Osteocyte (in vitro differentiated cells): ENCODE results near the gene ALG9. TPM values are rescaled to one million over a fixed set of nuclear protein-coding genes. Genes with fewer than 3 reads are reported as not detected.
"Not testable (repeated sequence)": the region's sequence is repeated elsewhere in the genome, so short reads cannot be mapped to it uniquely, and the experiment has no call there.

Source experiments
- DNase-seq: peaks from one replicate; pipeline ENCODE4 v3.0.0; 2021; ENCODE audit warnings: mixed read lengths; ENCODE audit not compliant: unreplicated experiment; ENCODE audit errors: extremely low spot score
- H3K27ac Mint-ChIP-seq: one replicate; pipeline ENCODE4 v1.8.0; 2021; ENCODE audit warnings: mild to moderate bottlenecking, mixed read lengths; ENCODE audit not compliant: unreplicated experiment
- H3K27me3 Mint-ChIP-seq: one replicate; pipeline ENCODE4 v1.8.0; 2021; ENCODE audit warnings: mixed read lengths; ENCODE audit not compliant: unreplicated experiment
- H3K36me3 Mint-ChIP-seq: one replicate; pipeline ENCODE4 v1.8.0; 2021; ENCODE audit warnings: mixed read lengths; ENCODE audit not compliant: unreplicated experiment
- H3K4me1 Mint-ChIP-seq: one replicate; pipeline ENCODE4 v1.8.0; 2021; ENCODE audit warnings: mixed read lengths; ENCODE audit not compliant: unreplicated experiment
- H3K4me3 Mint-ChIP-seq: one replicate; pipeline ENCODE4 v1.8.0; 2021; ENCODE audit warnings: mild to moderate bottlenecking, moderate library complexity, mixed read lengths; ENCODE audit not compliant: unreplicated experiment
- H3K9me3 Mint-ChIP-seq: one replicate; pipeline ENCODE4 v1.8.0; 2021; ENCODE audit warnings: mixed read lengths; ENCODE audit not compliant: unreplicated experiment
- total RNA-seq: library from RNA; stranded (reverse); gene quantifications from 2 replicates; pipeline ENCODE4 v1.2.1, GENCODE V29; 2021
- TF ChIP-seq, protein P1 (sequence below): fragments of 200-600 bp; sonication (generic); IDR thresholded peaks from 2 replicates; pipeline ENCODE4 v1.5.0; 2021; ENCODE audit warnings: antibody characterized with exemption, mild to moderate bottlenecking, moderate library complexity

The ALG9 gene
- total RNA-seq, 1 donor from 2014 or later, result 41.7 TPM

DNA sequence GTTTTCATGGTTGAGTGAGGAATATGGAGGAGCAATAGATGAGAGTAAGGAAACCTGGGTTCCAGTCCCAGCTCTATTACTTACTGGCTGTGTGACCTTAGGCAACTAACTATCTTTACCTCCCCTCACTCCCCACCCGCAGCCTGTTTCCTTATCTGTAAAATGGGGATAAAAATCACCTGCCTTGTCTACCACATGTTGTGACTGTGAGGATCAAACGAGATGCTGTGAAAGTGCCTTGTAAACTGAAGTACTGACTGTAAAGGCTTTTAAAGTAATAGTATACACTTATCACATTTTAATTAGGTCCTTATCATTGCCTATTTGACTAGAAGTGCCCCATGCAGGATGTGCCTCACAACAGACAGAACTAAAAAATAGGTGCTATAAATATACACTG, 86.3 kb downstream of the ALG9 start:
- DNase-seq, result no peak
- TF ChIP-seq, protein P1, sequence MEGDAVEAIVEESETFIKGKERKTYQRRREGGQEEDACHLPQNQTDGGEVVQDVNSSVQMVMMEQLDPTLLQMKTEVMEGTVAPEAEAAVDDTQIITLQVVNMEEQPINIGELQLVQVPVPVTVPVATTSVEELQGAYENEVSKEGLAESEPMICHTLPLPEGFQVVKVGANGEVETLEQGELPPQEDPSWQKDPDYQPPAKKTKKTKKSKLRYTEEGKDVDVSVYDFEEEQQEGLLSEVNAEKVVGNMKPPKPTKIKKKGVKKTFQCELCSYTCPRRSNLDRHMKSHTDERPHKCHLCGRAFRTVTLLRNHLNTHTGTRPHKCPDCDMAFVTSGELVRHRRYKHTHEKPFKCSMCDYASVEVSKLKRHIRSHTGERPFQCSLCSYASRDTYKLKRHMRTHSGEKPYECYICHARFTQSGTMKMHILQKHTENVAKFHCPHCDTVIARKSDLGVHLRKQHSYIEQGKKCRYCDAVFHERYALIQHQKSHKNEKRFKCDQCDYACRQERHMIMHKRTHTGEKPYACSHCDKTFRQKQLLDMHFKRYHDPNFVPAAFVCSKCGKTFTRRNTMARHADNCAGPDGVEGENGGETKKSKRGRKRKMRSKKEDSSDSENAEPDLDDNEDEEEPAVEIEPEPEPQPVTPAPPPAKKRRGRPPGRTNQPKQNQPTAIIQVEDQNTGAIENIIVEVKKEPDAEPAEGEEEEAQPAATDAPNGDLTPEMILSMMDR, result no peak
- Mint-ChIP-seq H3K9me3 (no peaks in the 10 kb centered on the region), H3K4me3 (no peak overlapping the region), H3K27ac (no peak overlapping the region), H3K4me1 (peaks cover 1% of the 10 kb centered on the region), H3K36me3 (peaks cover 14% of the 10 kb centered on the region), H3K27me3 (no peaks in the 10 kb centered on the region)

- not testable (repeated sequence) for H3K4me3 Mint-ChIP-seq, H3K9me3 Mint-ChIP-seq, H3K27ac Mint-ChIP-seq, H3K27me3 Mint-ChIP-seq, H3K4me1 Mint-ChIP-seq, DNase-seq
- H3K36me3 Mint-ChIP-seq, result peaks cover 14% of the 10 kb centered on the region
Observed at GRCh38 chr11:111784311-111784710, 87.1 kb downstream of the ALG9 start.

DNA sequence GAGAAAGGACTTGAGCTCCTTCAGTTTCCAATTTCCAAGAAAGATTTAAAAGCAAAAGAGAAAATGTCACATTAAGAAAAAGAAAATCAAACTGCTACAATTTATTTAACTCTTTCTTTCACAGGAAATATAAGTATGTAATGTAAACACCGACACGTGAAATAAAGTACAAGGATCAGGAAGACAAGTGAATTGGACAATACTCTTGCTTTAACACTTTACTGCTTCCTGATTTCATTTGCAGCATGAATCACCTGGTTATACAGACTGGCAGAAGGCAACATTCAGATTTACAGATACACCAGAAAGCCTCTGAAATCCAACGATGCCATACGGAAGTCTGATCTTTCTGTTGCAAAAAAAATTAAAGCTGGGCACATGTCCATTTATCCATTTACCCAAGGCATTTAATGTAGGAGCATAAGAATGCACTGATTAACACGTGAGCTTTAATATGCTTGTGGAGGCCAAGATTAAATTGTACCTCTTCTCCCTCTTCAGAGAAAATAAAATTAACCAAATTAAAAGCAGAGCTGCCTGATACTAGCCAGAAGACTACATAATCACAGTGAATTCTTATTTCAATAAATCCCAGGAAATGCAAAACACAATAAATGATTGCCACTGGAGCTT, 89.2 kb downstream of the ALG9 start:
- Mint-ChIP-seq H3K36me3 (peaks cover 14% of the 10 kb centered on the region), H3K27me3 (no peaks in the 10 kb centered on the region), H3K4me3 (no peak overlapping the region), H3K27ac (no peak overlapping the region), H3K9me3 (no peaks in the 10 kb centered on the region), H3K4me1 (peaks cover 3% of the 10 kb centered on the region)
- TF ChIP-seq, protein P1, result no peak
- no peak for DNase-seq

DNA sequence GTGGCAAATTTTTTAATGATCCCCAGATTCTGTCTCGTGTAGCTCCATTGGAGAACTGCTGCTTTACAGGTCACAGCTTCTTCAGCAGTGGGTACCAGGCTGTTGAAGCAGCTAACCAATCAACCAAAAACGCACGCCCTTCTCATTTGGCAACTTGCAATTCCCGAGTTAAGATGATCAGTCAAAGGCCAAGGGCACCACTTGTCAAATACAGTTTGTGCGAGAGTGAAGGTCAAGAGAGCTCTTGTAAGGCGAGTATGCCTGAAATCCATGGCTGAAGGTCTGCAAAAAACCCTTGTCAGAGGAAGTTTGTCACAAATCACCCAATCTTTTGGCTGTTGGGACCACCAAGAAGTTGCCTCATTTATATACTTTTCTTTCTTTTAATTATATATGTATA, 92.3 kb downstream of the ALG9 start:
- TF ChIP-seq, protein P1, result no peak
- Mint-ChIP-seq H3K4me1 (peaks cover 21% of the 10 kb centered on the region), H3K27ac (no peak overlapping the region), H3K9me3 (no peaks in the 10 kb centered on the region), H3K27me3 (no peaks in the 10 kb centered on the region), H3K4me3 (no peak overlapping the region), H3K36me3 (no peaks in the 10 kb centered on the region)
- DNase-seq, result no peak

- H3K9me3 Mint-ChIP-seq, result no peaks in the 10 kb centered on the region
- H3K36me3 Mint-ChIP-seq, result no peaks in the 10 kb centered on the region
- peaks cover 21% of the 10 kb centered on the region for H3K4me1 Mint-ChIP-seq
- H3K27ac Mint-ChIP-seq, result no peak overlapping the region
- no peak overlapping the region for H3K4me3 Mint-ChIP-seq
- DNase-seq, result no peak
- no peaks in the 10 kb centered on the region for H3K27me3 Mint-ChIP-seq
- TF ChIP-seq, protein P1, result no peak
Observed at GRCh38 chr11:111778047-111778558, 93.3 kb downstream of the ALG9 start.
